ENCODE measurements around the gene SMAD2. TPM values are rescaled to one million over a fixed set of nuclear protein-coding genes. Genes with fewer than 3 reads are reported as not detected.

The SMAD2 gene
- total RNA-seq, 1 donor = 118 TPM

DNA sequence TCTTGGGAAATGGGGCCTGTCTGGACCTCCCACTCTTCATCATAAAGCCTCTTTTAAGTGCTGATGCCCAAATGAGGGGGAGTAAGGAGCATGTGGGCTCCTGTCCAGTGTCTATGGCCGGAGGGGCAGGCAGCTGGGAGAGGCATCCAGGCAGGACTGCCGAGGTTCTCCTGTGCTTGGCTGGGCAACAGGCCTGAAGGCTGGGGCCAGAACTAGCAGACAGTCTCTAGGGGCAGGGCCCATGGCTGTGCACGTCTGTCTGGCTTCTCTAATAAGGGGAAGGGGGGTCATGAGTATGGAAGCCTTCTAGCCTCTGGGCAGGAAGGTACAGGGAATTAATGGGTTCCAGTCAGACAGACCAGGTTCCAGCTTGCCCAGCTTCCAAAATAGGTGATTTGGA lies 128.6 kb downstream of the SMAD2 start:
- DNase-seq (ENCODE audit: low read depth) = no peak
- no peak overlapping the region for H3K4me3 ChIP-seq (ENCODE audit: low read depth, low read length)
- TF ChIP-seq, protein P1, sequence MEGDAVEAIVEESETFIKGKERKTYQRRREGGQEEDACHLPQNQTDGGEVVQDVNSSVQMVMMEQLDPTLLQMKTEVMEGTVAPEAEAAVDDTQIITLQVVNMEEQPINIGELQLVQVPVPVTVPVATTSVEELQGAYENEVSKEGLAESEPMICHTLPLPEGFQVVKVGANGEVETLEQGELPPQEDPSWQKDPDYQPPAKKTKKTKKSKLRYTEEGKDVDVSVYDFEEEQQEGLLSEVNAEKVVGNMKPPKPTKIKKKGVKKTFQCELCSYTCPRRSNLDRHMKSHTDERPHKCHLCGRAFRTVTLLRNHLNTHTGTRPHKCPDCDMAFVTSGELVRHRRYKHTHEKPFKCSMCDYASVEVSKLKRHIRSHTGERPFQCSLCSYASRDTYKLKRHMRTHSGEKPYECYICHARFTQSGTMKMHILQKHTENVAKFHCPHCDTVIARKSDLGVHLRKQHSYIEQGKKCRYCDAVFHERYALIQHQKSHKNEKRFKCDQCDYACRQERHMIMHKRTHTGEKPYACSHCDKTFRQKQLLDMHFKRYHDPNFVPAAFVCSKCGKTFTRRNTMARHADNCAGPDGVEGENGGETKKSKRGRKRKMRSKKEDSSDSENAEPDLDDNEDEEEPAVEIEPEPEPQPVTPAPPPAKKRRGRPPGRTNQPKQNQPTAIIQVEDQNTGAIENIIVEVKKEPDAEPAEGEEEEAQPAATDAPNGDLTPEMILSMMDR (IDR thresholded peaks at IDR 0.05; ENCODE audit: insufficient read depth, low read length) = no peak

DNA sequence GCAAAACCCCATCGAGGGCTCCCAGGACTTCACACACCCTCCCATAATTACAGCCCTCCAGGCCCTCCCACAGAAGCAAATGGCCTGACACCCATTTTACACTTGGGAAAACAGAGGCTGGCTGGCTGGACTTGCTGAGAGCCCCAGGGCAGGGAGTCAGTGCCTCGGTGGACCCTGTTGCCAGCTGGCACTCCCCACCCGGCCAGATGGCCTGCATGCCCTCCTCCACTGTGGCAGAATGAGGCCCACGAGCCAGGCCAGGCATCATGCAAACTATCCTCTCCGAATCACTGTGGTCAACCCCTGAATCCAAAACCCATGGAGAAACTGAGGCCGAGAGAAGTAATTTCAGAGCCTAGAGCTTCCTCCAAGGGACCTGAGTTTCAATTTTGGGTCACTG lies 129.7 kb downstream of the SMAD2 start:
- no peak overlapping the region for H3K4me3 ChIP-seq (ENCODE audit: low read depth, low read length)
- TF ChIP-seq, protein P1 (IDR thresholded peaks at IDR 0.05; ENCODE audit: insufficient read depth, low read length) = no peak
- DNase-seq (ENCODE audit: low read depth) = no peak

DNA sequence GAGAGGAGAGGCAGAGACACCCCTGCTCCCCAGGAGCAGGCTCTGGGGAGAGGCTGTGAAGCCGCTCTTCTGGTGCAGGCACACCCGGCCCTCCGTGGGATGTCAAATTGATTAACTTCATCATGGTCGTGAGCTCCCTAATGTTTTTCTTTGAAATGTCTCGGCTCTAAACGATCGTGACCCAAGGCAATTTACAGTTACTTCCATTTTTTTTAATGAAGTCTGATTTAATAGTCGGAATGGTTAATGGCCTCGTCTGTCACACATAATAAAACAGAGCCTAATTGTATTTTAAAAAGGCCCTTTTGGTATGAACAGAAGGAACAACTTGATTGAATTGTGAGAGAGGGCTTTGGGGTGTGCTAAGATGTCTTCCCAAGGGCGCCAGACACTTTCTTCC lies 130.2 kb downstream of the SMAD2 start:
- no peak overlapping the region for H3K4me3 ChIP-seq (ENCODE audit: low read depth, low read length)
- DNase-seq (ENCODE audit: low read depth) = no peak
- TF ChIP-seq, protein P1 (IDR thresholded peaks at IDR 0.05; ENCODE audit: insufficient read depth, low read length) = no peak

DNA sequence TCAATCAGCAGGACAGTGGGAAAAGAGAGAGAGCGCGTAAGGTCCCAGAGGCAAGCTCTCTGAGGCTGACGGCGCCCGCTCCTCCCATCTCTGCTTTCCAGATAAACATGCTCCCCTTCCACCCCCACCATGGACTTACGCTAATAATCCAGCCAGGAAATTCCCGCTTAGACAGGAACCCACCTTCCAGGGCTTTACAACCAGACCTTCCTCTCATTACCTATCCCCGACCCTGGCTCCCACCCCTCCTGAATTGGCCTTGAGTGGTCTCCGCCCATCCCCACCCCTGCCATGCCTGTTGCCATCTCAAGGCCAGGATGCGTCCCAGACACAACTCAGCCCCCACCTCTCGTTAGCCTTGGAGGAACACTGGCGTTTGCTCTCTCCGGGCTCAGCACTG lies 131.1 kb downstream of the SMAD2 start:
- no peak overlapping the region for H3K4me3 ChIP-seq (ENCODE audit: low read depth, low read length)
- TF ChIP-seq, protein P1 (IDR thresholded peaks at IDR 0.05; ENCODE audit: insufficient read depth, low read length) = no peak
- no peak for DNase-seq (ENCODE audit: low read depth)

DNA sequence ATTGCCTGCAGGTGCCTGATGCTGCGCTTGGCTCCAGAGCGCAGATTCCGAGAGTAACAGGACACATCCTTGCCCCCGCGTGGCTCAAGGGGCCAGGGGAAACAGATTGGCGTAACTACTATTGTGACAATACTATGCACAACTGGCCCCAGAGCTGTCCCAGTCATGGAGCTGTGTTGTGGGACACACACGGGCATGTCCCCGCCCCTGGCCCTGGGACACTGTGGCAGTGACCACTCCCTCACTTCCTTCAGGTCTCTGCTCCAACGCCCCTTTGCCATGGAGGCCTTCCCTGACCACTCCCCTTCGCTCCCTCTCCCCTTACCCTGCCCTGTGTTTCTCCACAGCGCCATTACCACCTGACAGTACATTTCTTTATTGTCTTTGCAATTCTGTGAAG lies 132.1 kb downstream of the SMAD2 start:
- no peak for DNase-seq (ENCODE audit: low read depth)
- H3K4me3 ChIP-seq (ENCODE audit: low read depth, low read length) = no peak overlapping the region
- TF ChIP-seq, protein P1 (IDR thresholded peaks at IDR 0.05; ENCODE audit: insufficient read depth, low read length) = no peak

DNA sequence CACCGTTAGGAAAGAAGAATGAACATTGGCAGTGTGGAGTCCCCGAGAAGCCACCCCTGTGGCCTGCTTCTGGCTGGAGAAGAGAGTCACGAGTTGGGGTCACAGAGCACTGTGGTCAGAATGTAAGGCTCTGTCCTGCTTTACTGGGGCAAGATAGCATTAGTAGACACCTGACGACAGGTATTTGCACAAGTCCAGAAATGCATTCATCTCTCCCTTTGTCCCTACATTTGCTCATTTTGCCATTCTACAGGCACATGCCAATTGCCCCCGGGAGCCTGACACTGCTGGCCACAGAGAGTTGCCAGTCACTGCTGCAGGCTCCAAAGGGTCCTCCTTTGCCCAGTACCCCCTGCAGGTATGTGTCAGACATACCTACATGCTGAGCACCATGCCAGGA lies 133.3 kb downstream of the SMAD2 start:
- DNase-seq (ENCODE audit: low read depth) = no peak
- TF ChIP-seq, protein P1 (IDR thresholded peaks at IDR 0.05; ENCODE audit: insufficient read depth, low read length) = no peak
- H3K4me3 ChIP-seq (ENCODE audit: low read depth, low read length) = no peak overlapping the region

DNA sequence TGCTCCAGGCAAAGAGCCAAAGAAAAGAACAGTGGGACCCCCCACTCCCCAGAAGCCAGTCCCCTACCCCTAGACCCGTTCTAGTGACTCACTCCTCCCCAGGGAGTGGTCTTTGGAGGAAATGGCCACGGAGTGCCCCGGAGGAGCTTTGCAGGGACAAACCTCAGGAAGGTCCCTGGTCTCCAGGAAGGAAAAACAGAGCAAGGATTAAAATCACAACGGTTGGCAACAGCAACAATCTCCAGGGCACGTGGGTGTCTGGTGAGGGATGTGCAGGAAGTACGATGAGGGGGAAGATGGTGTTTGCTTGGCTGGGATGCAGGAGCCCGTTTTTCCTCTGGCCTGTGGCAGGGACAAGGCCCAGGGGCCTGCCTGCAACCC lies 135.0 kb downstream of the SMAD2 start:
- TF ChIP-seq, protein P1 (IDR thresholded peaks at IDR 0.05; ENCODE audit: insufficient read depth, low read length) = no peak
- DNase-seq (ENCODE audit: low read depth) = no peak
- no peak overlapping the region for H3K4me3 ChIP-seq (ENCODE audit: low read depth, low read length)
